GM20431 (cell line): ENCODE data around the gene SGPP2.

Experiments
- in situ Hi-C: fragments of 300-500 bp; cut with MseI, MboI; formaldehyde crosslinking; loops from one replicate; pipeline ENCODE4 v1.15.0; 2020; ENCODE audit warnings: low sequenced_read_pairs; ENCODE audit not compliant: unreplicated experiment

The SGPP2 gene

DNA sequence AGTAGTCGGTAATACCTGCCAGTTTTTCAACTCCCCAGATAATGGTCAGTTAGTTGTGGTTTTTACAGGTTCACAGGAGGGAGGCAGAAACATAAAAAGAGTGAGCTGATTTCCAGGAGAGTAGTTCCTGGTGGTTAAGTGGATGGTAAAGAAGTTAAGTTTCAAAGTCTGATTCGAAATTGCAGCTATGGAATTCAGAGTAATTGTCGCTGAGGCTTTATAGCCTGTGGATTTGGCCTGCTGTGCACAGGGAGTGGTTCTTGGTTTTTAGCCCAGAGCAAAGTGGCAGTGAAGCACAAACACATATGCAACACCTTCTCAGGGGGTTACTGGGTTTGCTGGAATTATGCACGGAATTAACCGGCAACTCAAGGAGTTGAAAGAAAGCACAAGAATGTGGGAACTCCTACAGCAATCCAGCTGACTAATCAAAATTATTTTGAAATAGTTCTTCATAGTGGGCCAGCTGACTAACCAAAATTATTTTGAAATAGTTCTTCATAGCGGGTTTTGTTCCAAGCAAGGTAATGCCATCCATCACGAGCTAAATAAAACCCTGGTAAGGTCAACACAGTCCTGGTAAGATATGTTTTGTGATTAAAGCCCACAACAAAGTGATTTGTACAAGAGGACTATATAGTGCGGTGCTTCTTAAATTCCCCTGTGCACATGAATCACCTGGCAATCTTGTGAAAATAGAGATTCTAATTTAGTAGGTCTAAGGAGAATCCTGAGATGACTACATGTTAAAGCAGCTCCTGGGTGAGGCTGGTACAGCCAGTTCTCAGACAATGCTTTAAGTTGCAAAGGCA is 94.4 kb downstream of the SGPP2 start:
- in situ Hi-C loops, result no loop called here

DNA sequence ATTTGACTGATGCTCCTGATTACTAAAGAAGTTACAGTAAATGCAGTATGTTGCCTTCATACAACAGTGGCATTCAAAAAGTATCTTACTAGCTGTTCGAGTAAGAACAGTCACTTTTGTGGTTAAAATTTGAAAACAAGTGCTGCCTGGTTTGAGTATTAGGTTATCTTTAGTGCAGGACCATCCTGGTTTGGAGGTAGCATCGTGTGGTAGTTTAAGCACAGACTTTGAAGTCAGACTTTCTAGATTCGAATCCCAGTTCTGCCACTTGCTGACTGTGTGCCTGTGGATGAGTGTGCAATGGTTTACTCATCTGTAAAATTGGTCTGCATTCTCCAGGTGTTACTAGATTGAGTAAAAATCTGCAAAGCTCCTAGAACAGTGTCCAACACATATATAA is 96.8 kb downstream of the SGPP2 start:
- in situ Hi-C loops, result no loop called here

GRCh38 chr2:222522082-222522481 is 97.7 kb downstream of the SGPP2 start:
- in situ Hi-C loops, result no loop called here

- in situ Hi-C loops, result no loop called here
These were observed 99.6 kb downstream of the SGPP2 start for GRCh38 chr2:222523783-222524544.

DNA sequence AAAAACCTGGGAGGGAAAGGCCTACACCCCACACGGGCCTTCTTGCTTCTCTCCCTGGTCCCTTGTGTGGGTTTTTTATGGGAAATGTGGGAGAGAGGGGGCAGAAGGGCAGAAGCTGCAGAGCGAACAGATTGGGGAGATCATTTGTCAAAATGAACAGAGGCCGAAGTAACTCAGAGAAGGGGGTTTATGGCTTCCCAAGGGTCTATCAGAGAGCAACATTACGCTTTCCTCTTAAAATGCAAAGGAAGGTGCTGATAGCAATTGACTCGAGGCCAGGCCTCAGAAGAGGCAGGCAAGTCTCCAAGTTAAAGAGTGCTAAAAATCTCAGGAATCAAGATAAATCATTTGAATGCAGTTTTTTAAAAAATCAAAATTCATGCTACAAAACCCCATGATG is 101.5 kb downstream of the SGPP2 start:
- in situ Hi-C loops, result no loop called here

GRCh38 chr2:222526480-222527277 is 102.3 kb downstream of the SGPP2 start:
- in situ Hi-C loops, result no loop called here

GRCh38 chr2:222532315-222532714 is 108.0 kb downstream of the SGPP2 start:
- in situ Hi-C loops, result no loop called here

DNA sequence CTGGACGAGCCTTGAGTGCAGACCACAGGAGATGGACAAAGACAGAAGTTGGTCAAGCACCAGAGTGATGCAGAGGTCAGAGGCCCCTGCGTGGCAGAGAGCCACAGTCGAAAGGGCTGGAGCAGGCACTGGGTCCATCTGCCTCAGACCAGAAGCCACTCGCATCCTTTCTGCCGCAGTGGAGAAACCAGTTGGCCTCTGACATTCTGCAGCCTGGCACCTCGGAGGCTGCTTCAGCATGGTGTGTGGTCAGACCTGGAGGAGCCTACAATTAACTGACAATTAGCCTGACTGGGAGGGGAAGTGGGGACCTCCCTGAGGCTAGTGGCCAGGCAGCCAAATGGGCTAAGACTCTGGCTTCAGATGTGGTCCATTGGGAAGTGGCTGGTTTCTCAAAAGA is 111.1 kb downstream of the SGPP2 start:
- in situ Hi-C loops, result no loop called here

- in situ Hi-C loops, result no loop called here
These were observed 114.2 kb downstream of the SGPP2 start for GRCh38 chr2:222538535-222538934.

DNA sequence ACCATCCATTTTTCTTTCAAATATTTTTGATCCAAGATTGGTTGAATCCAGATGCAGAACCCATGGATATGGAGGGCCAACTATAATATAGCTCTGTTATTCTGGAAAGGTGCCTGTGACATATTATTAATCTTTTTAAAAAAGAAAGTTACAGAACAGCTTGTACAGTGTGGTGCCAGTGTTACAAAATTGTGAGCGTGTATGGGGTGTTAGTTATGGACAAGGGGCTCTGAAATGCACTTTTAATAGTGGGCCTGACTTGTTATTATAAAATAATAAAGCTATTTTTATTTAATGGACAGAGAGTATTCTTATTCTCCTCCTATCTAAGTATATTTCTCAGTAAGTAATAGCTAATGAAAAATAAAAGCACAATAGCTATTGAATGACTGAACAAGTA is 120.3 kb downstream of the SGPP2 start:
- in situ Hi-C loops, result no loop called here

GRCh38 chr2:222545823-222546795 is 121.8 kb downstream of the SGPP2 start:
- in situ Hi-C loops, result no loop called here

- in situ Hi-C loops, result no loop called here
These were observed 122.7 kb downstream of the SGPP2 start for GRCh38 chr2:222547083-222547482.

- in situ Hi-C loops, result no loop called here
These were observed 124.6 kb downstream of the SGPP2 start for GRCh38 chr2:222548992-222549391.

DNA sequence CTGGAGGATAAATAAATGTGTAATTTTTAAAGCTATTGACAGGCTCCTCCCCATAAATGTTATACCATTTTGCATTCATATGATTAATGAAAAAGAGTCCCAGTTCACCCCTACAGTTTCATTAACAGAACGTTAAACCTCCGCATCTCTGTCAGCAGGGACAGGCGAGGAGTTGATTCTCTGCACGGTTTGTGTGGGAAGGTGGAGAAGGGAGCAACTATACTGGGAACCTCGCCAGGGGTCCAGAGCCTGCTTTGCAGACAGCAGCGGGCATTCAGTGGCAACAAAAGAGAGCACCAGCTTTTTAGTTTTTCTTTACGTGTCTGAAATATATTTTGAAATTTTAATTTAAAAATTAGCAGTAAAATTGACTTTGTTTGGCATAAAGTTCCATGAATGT is 130.2 kb downstream of the SGPP2 start:
- in situ Hi-C loops, result no loop called here

DNA sequence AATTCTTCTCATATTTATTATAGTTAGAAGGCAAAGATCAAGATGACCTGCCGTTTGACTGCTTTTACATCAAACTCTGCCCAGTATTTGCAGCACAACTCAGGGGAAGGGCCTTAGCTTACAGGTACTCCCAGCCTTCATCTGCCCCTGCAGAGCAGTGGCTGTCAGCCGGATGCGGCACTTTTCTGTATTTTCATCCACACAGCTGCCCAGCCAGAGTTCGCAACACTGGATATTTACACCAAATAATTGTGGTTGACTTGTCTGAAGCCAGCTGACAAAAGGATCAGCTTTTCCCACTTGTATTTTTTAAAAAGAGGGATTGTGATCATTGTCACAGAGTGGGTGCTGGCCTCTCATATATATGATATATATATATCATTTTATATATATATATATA is 136.8 kb downstream of the SGPP2 start:
- in situ Hi-C loops, result loop anchor here (10.0 kb wide), 1 partner anchor 246 kb away; no protein-coding TSS in a partner anchor

- in situ Hi-C loops, result loop anchor here (10.0 kb wide), 1 partner anchor 247 kb away; no protein-coding TSS in a partner anchor
These were observed 137.7 kb downstream of the SGPP2 start for GRCh38 chr2:222561817-222562645.

DNA sequence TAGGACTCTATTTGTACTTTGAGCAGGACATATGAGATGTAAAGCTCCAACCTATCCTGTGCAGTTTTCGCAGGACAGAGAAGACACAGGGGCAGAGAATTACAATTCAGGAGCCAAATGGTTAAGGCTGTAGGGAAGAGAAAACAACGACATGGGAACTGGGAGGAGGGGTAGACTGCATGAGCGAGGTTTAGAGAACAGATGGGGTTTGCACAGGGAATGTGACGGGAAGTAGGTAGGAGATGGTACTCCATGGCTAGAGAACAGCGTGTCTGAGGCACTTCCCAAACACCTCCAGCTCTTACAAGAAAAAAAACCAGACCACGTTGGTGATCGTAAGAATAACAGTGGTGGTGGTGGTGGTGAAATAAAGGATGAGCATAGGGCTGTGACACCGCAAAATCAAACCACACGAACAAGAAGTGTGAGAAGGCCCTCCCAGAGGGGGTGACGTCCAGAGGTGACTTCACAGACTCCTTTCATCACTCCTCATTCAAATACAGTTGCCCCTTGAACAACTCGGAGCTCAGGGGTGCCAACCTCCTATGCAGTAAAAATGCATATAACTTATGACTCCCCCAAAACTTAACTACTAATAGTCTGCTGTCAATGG is 138.9 kb downstream of the SGPP2 start:
- in situ Hi-C loops, result loop anchor here (10.0 kb wide), 1 partner anchor 248 kb away; no protein-coding TSS in a partner anchor

DNA sequence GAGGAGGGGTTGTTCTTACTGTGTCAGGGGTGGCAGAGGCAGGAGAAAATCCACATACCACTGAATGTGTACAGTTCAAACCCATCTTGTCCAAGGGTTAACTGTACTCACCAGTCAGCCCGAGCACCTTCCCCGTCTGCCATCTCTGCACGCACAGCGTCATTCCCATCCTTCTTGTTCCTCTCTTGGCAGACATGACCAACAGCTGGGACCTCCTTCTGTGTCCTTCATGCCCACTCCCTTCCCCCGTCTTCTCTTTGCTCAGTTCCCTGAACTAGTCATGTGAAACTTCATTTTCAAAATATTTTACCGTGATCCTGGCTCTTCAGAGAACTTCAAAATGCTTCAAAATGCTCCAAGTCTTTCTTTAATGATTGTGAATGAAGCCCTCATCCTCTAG is 139.6 kb downstream of the SGPP2 start:
- in situ Hi-C loops, result loop anchor here (10.0 kb wide), 1 partner anchor 249 kb away; no protein-coding TSS in a partner anchor
